DMS53 treated with DMSO at 0.1 percent for 48 hours (cell line): ENCODE measurements around the gene R3HDM2.

Experiments
- DNase-seq: peaks from one replicate; lab custom pipeline; 2025; ENCODE audit not compliant: unreplicated experiment; lab: John Stamatoyannopoulos, UW

Gene R3HDM2

GRCh38 chr12:57467212-57467874 is 36.5 kb upstream of the R3HDM2 start:
- DNase-seq: no peak

- no peak for DNase-seq
These were observed 35.1 kb upstream of the R3HDM2 start for GRCh38 chr12:57465747-57466505.

- DNase-seq: no peak
These were observed 34.3 kb upstream of the R3HDM2 start for GRCh38 chr12:57465030-57465746.

GRCh38 chr12:57464569-57464968 is 33.7 kb upstream of the R3HDM2 start:
- no peak for DNase-seq

GRCh38 chr12:57462912-57463253 is 32.0 kb upstream of the R3HDM2 start:
- DNase-seq: no peak

GRCh38 chr12:57462251-57462911 is 31.5 kb upstream of the R3HDM2 start:
- DNase-seq: peak; percentile 97

- DNase-seq: no peak
These were observed 31.0 kb upstream of the R3HDM2 start for GRCh38 chr12:57461917-57462250.

GRCh38 chr12:57461276-57461916 is 30.6 kb upstream of the R3HDM2 start:
- DNase-seq: no peak

GRCh38 chr12:57460841-57461275 is 30.0 kb upstream of the R3HDM2 start:
- no peak for DNase-seq

- DNase-seq: no peak
These were observed 29.6 kb upstream of the R3HDM2 start for GRCh38 chr12:57460468-57460784.

GRCh38 chr12:57459750-57460467 is 29.1 kb upstream of the R3HDM2 start, which contains the start of gene GLI1:
GLI1 (plus strand) TSS chr12:57459785; CDS start chr12:57463692, 3,907 bp downstream.
- DNase-seq: no peak

- DNase-seq: peak; percentile 99
These were observed 28.4 kb upstream of the R3HDM2 start for GRCh38 chr12:57459055-57459749.

- DNase-seq: no peak
These were observed 27.8 kb upstream of the R3HDM2 start for GRCh38 chr12:57458665-57459054.

- DNase-seq: no peak
These were observed 26.1 kb upstream of the R3HDM2 start for GRCh38 chr12:57456737-57457490.

GRCh38 chr12:57456145-57456700 is 25.4 kb upstream of the R3HDM2 start:
- DNase-seq: peak; percentile 40

- DNase-seq: peak; percentile 66
These were observed 24.7 kb upstream of the R3HDM2 start for GRCh38 chr12:57455374-57456144.

GRCh38 chr12:57454566-57455373 is 23.9 kb upstream of the R3HDM2 start, which contains the start of gene INHBE:
INHBE (plus strand) TSS chr12:57455307; CDS start chr12:57455537, 230 bp downstream.
- peak; percentile 66 for DNase-seq
